CD4-positive, alpha-beta T cell treated with Interleukin-17A for 1 hour (primary cell): ENCODE data around the gene TUFM.
A peak's percentile ranks its signal among the peaks of the same experiment; 100 is the strongest.
"Not testable (repeated sequence)": the region's sequence is repeated elsewhere in the genome, so short reads cannot be mapped to it uniquely, and the experiment has no call there.

ENCODE experiments used
- DNase-seq: peaks from one replicate; pipeline ENCODE4 v3.0.0-alpha.2; 2020

Gene TUFM

DNA sequence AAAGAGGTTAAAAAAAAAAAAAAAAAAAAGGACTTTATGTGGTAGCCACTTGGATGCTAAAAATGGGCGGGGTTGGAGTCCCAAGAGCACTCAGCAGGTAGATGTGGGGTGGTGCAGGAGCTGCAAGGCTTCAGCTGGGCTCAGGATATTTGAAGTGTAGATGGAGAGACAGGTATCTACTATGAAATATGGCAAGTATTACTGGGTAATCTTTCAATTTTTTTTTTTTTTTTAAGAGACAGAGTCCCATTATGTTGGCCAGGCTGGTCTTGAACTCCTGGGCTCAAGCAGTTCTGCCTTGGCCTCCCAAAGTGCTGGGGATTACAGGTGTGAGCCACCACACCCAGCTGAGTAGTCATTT is 7.6 kb downstream of the TUFM start:
- no peak for DNase-seq

DNA sequence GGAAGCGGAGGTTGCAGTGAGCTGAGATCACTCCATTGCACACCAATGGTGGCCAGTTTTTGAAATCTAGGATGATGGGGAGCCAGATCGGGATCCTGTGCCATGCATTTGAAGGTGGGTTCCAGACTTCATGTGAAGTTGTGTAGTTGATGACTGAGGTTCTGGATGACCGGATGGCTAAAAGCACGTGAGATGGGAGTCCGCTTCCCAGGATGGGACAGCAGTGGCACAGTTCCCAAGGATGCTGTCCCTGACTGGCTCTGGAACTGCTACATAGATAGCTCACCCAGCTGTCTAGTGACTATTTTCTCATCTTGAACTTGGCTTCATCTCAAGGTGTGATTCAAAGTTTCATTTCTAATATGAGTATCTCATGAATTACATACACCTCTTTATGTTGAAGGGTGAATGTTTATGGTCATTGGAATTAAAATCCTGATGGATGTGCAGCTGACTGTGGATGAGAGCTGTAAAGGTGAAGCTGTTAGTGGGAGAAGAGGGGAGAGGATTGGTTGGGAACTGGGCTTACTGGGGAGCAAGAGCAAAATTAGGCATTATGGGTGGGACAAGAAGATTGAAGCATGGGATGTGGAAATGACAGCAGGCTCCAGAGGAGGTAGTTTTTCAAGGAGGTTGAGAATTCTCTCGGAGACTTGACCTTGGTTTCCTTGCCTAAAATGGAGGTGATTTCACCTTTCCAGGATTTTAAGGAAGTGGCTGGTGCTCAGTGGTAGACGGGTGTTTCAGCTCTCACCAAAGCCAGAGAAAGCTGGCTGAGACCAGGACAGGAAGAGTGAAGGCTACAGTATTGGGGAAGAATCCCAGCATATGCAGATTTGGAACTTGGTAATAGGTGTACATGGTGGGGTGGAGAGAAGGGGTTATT is 8.2 kb downstream of the TUFM start:
- no peak for DNase-seq

GRCh38 chr16:28836761-28837064 is 9.4 kb downstream of the TUFM start:
- no peak for DNase-seq

GRCh38 chr16:28835864-28836760 is 10.0 kb downstream of the TUFM start:
- no peak for DNase-seq

DNA sequence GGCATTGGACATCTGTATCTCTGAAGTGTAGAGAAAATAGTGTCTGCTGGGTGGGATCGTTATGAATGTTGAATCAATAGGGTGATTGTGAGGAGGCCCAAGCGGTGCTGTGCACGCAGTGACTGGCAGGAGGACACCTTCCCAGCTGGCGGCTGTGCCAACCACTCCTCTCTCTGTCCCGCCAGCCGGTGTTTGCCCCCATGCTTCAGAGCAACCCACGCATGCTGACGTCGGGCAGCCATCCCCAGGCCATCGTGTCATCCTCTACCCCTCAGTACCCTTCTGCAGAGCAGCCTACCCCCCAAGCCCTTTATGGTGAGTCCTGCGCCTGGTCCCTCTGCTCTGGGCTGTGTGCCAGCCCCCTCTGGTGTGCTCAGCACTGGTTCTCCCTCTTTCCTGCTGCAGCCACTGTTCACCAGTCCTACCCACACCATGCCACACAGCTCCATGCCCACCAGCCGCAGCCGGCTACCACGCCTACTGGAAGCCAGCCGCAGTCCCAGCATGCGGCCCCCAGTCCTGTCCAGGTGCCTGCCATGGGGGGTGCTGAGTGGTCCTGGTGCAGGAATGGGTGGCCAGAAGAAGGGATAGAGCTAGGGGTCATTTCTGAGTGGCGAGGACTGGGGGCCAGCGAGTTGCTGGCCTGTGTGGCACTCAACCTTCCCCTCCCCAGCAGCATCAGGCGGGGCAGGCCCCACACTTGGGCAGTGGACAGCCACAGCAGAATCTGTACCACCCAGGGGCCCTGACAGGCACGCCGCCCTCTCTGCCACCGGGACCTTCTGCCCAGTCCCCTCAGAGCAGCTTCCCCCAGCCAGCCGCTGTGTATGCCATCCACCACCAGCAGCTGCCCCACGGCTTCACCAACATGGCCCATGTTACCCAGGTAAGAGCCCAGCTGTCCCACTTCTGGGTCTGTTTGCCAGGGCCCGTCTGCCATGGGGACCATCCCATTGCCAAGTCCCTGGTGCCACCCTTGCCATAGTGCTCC is 11.0 kb downstream of the TUFM start:
- no peak for DNase-seq

GRCh38 chr16:28834349-28834748 is 11.8 kb downstream of the TUFM start:
- no peak for DNase-seq

DNA sequence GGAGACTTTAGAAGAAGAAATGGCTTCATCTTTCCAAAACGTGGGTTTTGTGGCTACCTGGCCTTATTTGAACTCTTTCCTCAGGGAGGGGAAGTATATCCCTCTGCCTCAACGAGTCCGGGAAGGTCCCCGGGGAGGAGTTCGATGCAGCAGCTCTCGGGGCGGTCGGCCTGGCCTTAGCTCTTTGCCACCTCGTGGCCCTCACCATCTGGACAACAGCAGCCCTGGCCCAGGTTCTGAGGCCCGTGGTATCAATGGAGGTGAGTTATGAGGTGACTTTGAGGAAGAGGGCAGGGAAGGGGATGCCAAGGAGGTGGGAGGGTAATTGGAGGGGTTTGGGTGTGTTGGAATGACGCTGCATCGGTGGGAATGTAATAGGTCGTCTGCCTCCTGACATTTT is 15.6 kb downstream of the TUFM start:
- DNase-seq = no peak

DNA sequence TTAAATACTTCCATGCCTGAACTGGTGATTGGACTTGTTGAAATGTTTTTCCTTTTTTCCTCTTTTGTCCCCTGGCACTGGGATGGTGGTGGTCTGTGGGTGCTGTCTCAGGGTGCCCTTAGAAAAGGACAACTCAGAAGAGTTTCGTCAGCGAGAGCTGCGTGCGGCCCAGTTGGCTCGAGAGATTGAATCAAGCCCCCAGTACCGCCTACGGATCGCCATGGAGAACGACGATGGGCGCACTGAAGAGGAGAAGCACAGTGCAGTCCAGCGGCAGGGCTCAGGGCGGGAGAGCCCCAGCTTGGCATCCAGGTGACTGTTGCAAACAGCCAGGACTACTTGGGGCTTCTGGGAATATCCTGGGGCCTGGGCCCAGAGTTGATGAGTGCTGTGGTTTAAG is 16.4 kb downstream of the TUFM start:
- no peak for DNase-seq

- no peak for DNase-seq
Observed at GRCh38 chr16:28826141-28826540, 20.0 kb downstream of the TUFM start.

- DNase-seq = no peak
Observed at GRCh38 chr16:28824717-28824973, 21.5 kb downstream of the TUFM start.

DNA sequence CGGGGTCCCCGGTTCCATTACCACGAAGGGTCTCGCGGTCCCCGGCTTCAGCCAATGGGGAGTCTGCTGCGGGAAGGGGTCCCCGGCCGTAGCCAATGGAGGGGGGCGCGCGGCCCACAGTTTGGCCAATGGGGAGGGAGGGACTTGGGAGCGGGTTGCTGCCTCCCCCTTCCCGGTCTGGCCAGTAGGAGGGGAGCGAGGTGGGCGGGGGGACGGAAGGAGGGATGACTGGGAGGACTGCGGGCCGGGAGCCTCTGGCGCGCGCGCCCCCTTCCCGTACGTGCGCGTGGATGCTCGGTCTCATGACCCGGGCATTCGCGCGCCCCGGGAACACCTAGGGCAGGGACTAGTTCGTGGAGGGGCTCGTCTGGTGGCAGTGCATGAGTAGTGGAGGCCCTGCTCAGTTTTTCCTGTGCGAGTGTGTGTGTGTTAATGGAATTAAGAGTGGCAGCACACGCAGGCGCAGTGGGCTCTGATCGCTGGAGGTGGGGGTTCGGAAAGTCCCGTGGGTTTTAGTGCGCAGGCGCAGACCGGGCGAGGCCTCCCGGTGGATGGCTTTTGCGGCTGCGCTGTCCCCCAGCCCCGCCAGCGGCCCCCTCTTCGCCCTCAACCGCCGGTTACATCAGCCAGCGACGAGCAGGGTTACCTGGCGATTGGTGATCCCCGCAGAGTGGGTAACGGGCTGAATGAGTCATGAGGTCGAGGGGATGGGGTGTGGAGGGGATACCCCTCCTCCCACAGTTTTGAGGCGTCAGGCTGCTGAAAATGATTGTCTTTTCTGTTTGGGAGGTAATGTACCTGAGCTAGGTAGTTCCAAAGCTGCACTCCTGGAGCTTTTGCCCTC is 22.1 kb downstream of the TUFM start:
- DNase-seq = peak; percentile 97

DNA sequence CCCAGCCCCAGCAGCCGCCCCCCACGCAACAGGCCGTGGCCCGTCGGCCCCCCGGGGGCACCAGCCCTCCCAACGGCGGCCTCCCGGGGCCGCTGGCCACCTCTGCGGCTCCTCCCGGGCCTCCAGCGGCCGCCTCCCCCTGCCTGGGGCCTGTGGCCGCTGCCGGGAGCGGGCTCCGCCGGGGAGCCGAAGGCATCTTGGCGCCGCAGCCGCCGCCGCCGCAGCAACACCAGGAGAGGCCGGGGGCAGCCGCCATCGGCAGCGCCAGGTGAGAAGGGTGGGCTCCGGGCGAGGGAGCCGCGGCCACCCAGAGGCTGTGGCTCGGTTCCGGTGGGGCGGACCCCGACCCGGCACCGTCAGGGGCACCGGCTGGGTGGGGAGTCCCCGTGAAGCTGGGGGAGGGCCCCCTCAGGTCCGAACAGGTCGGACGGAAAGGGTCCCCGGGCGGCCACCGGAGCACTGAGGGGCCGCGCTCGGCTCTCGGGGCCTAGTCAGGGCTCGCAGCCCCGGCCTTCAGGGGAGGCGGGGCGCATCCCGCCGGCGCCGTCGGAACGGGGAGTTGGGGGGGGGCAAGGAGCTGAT is 22.8 kb downstream of the TUFM start:
- DNase-seq = no peak

GRCh38 chr16:28822520-28823290 is 23.4 kb downstream of the TUFM start, which contains the start of gene ATXN2L:
Gene ATXN2L, plus strand, starts transcription at chr16:28822999. Its CDS starts 261 bp downstream, at chr16:28823260.
- peak; percentile 94 for DNase-seq

DNA sequence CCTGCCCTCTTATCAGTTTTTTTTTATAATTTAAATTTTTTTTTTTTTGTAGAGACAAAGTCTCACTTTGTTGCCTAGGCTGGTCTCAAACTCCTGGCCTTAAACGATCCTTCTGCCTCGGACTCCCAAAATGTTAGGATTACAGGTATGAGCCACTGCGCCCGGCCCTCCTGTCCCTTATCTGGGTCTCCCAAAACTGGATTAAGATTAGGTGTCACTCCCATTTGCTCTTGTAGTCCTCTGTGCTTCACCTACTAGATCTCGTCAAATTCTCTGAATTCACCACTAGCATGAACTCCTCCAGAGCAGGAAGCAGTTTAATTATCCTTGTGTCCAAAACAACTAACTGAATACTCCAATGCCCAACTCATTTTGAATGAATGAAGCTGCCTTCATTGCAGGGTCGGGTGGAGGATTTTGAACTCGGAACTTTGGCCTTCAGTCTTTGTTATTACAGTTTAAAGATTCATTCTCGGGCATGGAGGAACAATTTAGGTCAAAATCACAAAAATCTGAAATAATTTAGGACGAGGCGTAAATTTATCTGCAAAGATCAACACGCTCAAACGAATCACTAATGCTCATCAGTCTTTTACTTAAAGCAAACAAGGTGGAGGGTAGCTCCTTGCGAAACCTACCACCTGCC is 24.2 kb downstream of the TUFM start:
- DNase-seq = no peak

GRCh38 chr16:28820546-28820945 is 25.6 kb downstream of the TUFM start:
- not testable (repeated sequence) for DNase-seq

- no peak for DNase-seq
Observed at GRCh38 chr16:28820016-28820415, 26.1 kb downstream of the TUFM start.

- DNase-seq = not testable (repeated sequence)
Observed at GRCh38 chr16:28807445-28808120, 38.6 kb downstream of the TUFM start.

GRCh38 chr16:28802235-28803019 is 43.7 kb downstream of the TUFM start:
- DNase-seq = peak; percentile 80
